NCI-H748 (cell line): Measurements from ENCODE around the gene ATP11B.

Source experiments
- DNase-seq: peaks from one replicate; lab custom pipeline; 2025; ENCODE audit not compliant: unreplicated experiment; lab: John Stamatoyannopoulos, UW

ATP11B gene

DNA sequence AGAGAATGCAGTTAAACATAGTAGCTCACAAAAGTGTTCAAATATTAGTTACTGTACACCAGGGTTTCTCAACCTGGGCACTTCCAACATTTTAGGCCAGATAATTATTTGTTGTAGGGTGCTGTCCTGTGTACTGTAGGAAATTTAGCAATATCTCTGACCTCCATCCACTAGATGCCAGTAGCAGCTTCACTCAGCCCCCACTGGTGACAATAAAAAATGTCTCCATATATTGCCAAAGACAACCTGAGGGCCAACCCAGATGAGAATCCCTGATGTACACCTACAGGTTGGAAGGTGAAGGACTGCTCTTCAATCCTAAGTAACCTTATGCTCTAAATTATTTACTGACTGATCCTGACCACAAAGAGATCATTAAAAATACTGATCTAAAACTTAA lies 154.6 kb downstream of the ATP11B start:
- DNase-seq = no peak

GRCh38 chr3:182948305-182948704 lies 155.0 kb downstream of the ATP11B start:
- no peak for DNase-seq

DNA sequence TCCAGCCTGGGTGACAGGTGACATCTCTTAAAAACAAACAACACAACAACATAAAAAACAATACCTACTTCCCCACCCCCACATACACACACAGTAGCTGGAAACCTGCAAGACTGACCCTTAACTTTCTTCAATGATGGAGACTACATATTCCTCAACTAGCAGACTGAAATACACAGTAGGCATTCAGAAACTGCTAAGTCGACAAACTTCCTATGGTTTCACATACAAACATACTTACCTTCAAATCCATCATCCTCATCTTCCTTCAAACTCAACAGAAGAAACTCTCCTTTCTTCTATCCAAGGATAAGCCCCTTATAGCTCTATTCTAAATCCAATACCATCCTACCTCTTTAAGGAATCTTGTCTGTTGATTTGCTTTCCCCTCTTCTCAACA lies 156.4 kb downstream of the ATP11B start:
- no peak for DNase-seq

DNA sequence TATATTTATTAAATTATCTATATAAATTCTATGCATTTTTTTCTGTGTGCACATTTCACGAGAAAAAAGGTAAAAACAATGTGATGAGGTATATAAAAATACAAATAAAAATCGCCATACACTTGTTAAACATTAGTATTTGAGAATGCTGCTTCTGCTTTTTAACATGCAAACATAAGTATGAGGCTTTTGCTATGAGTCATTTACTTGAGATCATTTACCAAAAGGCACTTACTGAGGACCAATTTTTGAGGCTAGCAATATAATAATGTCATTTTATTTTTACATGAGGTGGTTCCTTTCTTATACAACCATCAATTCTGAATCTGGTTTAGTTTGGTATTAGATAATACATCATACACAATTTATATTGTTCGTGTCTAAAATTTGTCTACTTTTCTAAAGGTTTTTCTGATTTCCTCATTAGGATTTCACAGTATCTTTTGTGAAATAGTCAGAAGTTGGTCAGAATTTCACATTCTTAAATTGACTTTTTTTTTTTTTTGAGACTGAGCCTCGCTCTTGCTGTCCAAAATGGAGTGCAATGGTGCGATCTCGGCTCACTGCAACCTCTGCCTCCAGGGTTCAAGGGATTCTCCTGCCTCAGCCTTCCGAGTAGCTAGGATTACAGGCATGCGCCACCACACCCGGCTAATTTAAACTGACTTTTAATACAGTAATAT lies 161.4 kb downstream of the ATP11B start:
- DNase-seq = no peak

DNA sequence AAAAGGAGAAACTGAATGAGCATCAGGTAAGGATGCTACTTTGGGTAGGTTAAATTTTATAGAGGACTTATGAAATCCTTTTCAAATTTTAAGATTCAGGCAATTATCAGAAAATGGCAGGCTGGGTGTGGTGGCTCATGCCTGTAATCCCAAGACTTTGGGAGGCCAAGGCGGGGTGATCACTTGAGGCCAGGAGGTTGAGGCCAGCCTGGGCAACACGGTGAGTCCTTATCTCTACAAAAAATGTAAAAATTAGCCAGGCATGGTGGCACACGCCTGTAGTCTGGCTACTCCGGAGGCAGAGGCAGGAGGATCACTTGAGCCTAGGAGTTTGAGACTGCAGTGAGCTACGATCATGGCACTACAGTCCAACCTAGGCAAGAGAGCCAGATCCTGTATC lies 163.9 kb downstream of the ATP11B start:
- DNase-seq = no peak

GRCh38 chr3:182957676-182958266 lies 164.5 kb downstream of the ATP11B start:
- no peak for DNase-seq

DNA sequence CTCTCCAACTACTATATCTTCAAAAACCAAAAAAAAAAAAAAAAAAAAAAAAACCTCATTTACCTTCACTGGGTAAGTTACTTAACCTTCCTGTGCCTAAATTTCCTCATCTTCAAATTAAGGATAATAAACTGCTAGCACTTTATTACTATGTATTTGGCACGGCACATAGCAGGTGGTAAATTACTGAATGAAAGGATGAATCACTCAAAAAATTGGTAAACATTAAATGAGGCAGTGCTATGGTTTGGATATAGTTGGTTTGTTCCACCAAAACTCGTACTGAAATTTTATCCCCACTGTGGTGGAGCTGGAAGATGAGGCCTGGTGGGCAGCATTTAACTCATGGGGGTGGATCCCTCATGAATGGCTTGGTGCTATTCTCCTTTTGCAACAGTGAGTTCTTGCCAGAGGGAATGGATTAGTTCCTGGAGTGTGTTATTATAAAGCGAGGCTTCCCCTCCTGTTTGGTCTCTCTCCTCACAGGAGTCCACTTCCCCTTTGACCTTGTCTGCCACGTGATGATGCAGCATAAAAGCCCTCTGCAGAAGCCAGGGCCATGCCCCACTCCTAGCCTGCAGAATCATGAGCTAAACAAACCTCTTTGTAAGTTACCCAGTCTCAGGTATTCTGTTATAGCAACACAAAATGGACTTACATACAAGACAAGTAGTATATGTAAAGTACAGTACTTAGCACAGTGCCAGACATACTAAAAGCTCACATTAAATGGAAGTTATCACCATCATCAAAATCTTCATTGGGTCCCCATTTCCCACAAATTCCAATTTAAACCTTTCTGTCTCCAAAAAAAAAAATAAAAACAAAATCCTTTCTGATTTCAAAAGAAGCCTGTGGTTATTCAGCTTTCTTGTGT lies 166.4 kb downstream of the ATP11B start:
- peak; percentile 75 for DNase-seq

DNA sequence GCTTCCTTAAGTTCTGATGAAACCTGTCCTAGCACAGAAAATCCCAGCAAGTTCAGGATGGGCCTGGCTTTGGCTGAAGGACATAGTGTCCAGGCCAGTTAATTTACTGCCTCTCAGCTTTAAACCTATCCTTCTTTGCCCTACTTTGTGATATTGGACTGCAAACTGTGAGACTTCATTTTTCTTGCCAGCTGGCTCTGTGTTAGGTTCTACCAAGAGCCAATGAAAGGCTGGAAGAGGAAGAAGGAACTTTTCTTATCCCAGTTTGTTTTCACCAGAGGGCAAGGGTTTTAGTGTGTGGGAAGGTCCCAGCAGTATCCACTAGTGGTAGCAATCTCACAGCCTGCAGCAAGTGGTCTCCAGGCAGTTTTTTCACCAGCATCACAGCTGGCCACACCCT lies 168.9 kb downstream of the ATP11B start:
- DNase-seq = no peak

GRCh38 chr3:182964179-182964578 lies 170.9 kb downstream of the ATP11B start:
- no peak for DNase-seq

DNA sequence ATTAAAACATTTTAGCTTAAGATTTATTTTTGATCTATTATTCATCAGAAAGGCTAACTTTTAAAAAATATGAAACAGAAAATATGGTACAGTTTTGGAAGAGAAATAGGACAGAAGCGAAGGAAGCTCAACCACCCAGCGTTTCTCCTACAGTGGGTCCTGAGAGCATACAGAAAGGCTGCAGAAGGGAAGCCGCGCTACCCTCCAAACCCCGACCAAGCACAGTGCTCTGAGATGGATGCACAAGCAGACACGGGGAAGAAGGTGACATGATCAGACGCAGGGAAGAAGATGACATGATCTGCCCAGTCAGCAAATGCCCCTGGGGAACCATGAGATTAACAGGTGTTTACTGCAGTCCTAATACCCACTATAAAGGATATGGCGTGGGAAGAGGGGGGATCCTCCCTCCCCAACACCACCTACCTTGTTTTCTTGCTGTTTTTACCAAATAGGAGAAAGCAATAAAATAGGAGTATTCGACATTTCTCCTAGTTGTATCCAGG lies 172.6 kb downstream of the ATP11B start:
- no peak for DNase-seq

- no peak for DNase-seq
Measured at GRCh38 chr3:182967218-182968204, 174.2 kb downstream of the ATP11B start.

DNA sequence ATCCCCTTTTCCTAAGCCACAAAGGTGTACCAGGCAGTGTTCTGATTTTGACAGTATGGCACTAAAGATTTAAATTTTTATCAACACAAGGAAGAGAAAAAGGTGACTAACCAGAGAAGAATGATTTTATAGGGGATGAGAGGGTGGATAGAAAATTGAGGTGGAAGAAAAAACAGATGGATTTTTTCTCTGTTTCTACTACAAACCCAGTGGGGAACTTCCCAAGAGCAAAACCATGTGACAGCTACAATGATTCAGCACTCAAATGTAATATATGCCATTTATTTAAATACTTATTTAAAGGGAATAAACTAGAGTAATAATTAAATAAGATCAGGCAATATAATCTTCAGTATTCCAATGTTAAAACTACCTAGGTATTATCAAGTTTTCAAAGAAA lies 176.0 kb downstream of the ATP11B start:
- DNase-seq = no peak

- DNase-seq = no peak
Measured at GRCh38 chr3:182969853-182970252, 176.5 kb downstream of the ATP11B start.

GRCh38 chr3:182970811-182971418 lies 177.6 kb downstream of the ATP11B start:
- no peak for DNase-seq
